Measurements from ENCODE around the gene DENND10.

DNA sequence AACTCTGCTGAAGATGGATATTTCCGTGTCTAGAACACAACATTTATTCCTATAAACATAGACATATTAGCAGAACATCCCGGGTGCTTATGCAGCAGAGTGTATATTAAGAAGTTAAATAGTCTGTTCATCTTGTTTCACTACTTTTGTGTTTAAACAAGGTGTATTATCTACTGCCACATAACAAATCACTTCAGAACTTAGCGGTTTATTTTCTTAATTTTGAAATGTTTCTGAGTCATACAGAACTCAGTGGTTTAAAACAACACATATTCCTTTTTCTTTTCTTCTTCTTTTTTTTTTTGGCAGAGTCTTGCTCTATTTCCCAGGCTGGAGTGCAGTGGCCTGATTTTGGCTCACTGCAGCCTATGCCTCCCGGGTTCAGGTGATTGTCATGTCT, 25.8 kb downstream of the DENND10 start:
- TF ChIP-seq, protein P1, sequence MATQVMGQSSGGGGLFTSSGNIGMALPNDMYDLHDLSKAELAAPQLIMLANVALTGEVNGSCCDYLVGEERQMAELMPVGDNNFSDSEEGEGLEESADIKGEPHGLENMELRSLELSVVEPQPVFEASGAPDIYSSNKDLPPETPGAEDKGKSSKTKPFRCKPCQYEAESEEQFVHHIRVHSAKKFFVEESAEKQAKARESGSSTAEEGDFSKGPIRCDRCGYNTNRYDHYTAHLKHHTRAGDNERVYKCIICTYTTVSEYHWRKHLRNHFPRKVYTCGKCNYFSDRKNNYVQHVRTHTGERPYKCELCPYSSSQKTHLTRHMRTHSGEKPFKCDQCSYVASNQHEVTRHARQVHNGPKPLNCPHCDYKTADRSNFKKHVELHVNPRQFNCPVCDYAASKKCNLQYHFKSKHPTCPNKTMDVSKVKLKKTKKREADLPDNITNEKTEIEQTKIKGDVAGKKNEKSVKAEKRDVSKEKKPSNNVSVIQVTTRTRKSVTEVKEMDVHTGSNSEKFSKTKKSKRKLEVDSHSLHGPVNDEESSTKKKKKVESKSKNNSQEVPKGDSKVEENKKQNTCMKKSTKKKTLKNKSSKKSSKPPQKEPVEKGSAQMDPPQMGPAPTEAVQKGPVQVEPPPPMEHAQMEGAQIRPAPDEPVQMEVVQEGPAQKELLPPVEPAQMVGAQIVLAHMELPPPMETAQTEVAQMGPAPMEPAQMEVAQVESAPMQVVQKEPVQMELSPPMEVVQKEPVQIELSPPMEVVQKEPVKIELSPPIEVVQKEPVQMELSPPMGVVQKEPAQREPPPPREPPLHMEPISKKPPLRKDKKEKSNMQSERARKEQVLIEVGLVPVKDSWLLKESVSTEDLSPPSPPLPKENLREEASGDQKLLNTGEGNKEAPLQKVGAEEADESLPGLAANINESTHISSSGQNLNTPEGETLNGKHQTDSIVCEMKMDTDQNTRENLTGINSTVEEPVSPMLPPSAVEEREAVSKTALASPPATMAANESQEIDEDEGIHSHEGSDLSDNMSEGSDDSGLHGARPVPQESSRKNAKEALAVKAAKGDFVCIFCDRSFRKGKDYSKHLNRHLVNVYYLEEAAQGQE (IDR thresholded peaks at IDR 0.05): no peak
- TF ChIP-seq, protein P2, sequence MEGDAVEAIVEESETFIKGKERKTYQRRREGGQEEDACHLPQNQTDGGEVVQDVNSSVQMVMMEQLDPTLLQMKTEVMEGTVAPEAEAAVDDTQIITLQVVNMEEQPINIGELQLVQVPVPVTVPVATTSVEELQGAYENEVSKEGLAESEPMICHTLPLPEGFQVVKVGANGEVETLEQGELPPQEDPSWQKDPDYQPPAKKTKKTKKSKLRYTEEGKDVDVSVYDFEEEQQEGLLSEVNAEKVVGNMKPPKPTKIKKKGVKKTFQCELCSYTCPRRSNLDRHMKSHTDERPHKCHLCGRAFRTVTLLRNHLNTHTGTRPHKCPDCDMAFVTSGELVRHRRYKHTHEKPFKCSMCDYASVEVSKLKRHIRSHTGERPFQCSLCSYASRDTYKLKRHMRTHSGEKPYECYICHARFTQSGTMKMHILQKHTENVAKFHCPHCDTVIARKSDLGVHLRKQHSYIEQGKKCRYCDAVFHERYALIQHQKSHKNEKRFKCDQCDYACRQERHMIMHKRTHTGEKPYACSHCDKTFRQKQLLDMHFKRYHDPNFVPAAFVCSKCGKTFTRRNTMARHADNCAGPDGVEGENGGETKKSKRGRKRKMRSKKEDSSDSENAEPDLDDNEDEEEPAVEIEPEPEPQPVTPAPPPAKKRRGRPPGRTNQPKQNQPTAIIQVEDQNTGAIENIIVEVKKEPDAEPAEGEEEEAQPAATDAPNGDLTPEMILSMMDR (IDR thresholded peaks at IDR 0.05; ENCODE audit: low read depth, low read length, missing input control): no peak
- no peak for TF ChIP-seq RXRA (IDR thresholded peaks at IDR 0.05)
- no peak for TF ChIP-seq FOXA1 (IDR thresholded peaks at IDR 0.05)
- TF ChIP-seq, protein P3, sequence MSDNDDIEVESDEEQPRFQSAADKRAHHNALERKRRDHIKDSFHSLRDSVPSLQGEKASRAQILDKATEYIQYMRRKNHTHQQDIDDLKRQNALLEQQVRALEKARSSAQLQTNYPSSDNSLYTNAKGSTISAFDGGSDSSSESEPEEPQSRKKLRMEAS (IDR thresholded peaks at IDR 0.05): no peak
- TF ChIP-seq YY1 (IDR thresholded peaks at IDR 0.05): no peak
- TF ChIP-seq, protein P4, sequence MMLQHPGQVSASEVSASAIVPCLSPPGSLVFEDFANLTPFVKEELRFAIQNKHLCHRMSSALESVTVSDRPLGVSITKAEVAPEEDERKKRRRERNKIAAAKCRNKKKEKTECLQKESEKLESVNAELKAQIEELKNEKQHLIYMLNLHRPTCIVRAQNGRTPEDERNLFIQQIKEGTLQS (IDR thresholded peaks at IDR 0.05): no peak
